Suprapubic skin (tissue), 4 donors: Measurements from ENCODE around the gene NRAS.

Experiments
- EP300 ChIP-seq: sonication (generic); formaldehyde crosslinking; IDR thresholded peaks from one replicate; pipeline ENCODE4 v1.6.1; 2017; ENCODE audit warnings: antibody characterized with exemption
- POLR2A ChIP-seq, 2 donors: fragments of 450-650 bp; IDR thresholded peaks; one replicate each; pipeline ENCODE4 v1.6.1; 2017; ENCODE audit warnings: antibody characterized with exemption in 2 of 2, mild to moderate bottlenecking in 2 of 2, moderate library complexity in 2 of 2
- POLR2AphosphoS5 ChIP-seq, 3 donors: sonication (generic); formaldehyde crosslinking; IDR thresholded peaks; one replicate each; pipeline ENCODE4 v1.6.1; 2017; ENCODE audit warnings: antibody characterized with exemption in 3 of 3
- TF ChIP-seq, protein P1 (sequence below), 2 donors: fragments of 200-600 bp in 1 of 2; fragments of 450-650 bp in 1 of 2; sonication (generic) in 1 of 2; IDR thresholded peaks; one replicate each; pipeline ENCODE4 v1.5.1; 2016 to 2019; ENCODE audit warnings: antibody characterized with exemption in 2 of 2, mild to moderate bottlenecking in 1 of 2, moderate library complexity in 1 of 2

DNA sequence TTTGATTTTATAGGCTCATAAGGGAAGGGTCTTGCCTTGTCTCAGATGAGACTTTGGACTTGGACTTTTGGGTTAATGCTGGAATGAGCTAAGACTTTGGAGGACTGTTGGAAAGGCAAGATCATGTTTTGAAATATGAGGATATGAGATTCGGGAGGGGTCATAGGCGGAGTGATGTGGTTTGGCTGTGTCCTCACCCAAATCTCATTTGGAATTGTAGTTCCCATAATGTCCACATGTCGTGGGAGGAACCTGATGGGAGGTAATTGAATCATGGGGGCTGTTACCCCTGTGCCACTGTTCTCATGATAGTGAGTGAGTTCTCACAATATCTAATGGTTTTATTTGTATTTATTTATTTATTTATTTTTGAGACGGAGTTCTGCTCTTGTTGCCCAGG is 48.1 kb upstream of the NRAS start:
- TF ChIP-seq, protein P1, sequence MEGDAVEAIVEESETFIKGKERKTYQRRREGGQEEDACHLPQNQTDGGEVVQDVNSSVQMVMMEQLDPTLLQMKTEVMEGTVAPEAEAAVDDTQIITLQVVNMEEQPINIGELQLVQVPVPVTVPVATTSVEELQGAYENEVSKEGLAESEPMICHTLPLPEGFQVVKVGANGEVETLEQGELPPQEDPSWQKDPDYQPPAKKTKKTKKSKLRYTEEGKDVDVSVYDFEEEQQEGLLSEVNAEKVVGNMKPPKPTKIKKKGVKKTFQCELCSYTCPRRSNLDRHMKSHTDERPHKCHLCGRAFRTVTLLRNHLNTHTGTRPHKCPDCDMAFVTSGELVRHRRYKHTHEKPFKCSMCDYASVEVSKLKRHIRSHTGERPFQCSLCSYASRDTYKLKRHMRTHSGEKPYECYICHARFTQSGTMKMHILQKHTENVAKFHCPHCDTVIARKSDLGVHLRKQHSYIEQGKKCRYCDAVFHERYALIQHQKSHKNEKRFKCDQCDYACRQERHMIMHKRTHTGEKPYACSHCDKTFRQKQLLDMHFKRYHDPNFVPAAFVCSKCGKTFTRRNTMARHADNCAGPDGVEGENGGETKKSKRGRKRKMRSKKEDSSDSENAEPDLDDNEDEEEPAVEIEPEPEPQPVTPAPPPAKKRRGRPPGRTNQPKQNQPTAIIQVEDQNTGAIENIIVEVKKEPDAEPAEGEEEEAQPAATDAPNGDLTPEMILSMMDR (IDR thresholded peaks at IDR 0.05): no peak
- TF ChIP-seq POLR2A (IDR thresholded peaks at IDR 0.05): no peak
- TF ChIP-seq POLR2AphosphoS5 (IDR thresholded peaks at IDR 0.05): no peak
- TF ChIP-seq EP300: no peak
